HepG2 (cell line): ENCODE results near the gene POU2AF2. TPM values are rescaled to one million over a fixed set of nuclear protein-coding genes. Genes with fewer than 3 reads are reported as not detected.
A peak's percentile ranks its signal among the peaks of the same experiment; 100 is the strongest.

ENCODE experiments used
- ARID2 ChIP-seq: sonication (generic); formaldehyde crosslinking; IDR thresholded peaks from 2 replicates; pipeline ENCODE4 v1.8.1; 2022; ENCODE audit warnings: mild to moderate bottlenecking, missing genetic modification reagents, borderline replicate concordance
- E2F2 ChIP-seq: sonication (generic); formaldehyde crosslinking; IDR thresholded peaks from 2 replicates; pipeline ENCODE4 v1.4.0; 2020; ENCODE audit warnings: missing genetic modification reagents, borderline replicate concordance
- EP300 ChIP-seq, 3 experiments: sonication (generic) in 1 of 3; formaldehyde crosslinking in 1 of 3; IDR thresholded peaks; 2 replicates each; pipeline versions ENCODE4 v1.5.1 to v1.6.1; 2011 to 2020; ENCODE audit warnings: low read depth in 2 of 3, low read length in 2 of 3, borderline replicate concordance in 1 of 3, improper control_type of control experiment in 1 of 3, mild to moderate bottlenecking in 1 of 3, missing genetic modification reagents in 1 of 3, moderate library complexity in 1 of 3
- IRX3 ChIP-seq: sonication (generic); formaldehyde crosslinking; IDR thresholded peaks from 2 replicates; pipeline ENCODE4 v1.8.1; 2023; ENCODE audit warnings: mild to moderate bottlenecking, low read depth, missing genetic modification reagents, borderline replicate concordance
- JUND ChIP-seq: sonication (generic); formaldehyde crosslinking; IDR thresholded peaks from 2 replicates; pipeline ENCODE4 v1.8.0; 2022; ENCODE audit warnings: mild to moderate bottlenecking, missing genetic modification reagents
- MED8 ChIP-seq: sonication (generic); formaldehyde crosslinking; IDR thresholded peaks from 2 replicates; pipeline ENCODE4 v1.8.1; 2023; ENCODE audit warnings: mild to moderate bottlenecking, missing genetic modification reagents; ENCODE audit not compliant: insufficient replicate concordance
- MTA1 ChIP-seq: sonication (generic); formaldehyde crosslinking; IDR thresholded peaks from 2 replicates; pipeline ENCODE4 v1.4.0; 2020; ENCODE audit warnings: missing genetic modification reagents, mild to moderate bottlenecking, borderline replicate concordance
- NCOR1 ChIP-seq: fragments of 200-600 bp; sonication (generic); IDR thresholded peaks from 2 replicates; pipeline ENCODE4 v1.7.0; 2017; ENCODE audit warnings: antibody characterized with exemption, low read length, borderline replicate concordance
- RARA ChIP-seq: IDR thresholded peaks from 2 replicates; pipeline ENCODE4 v1.6.1; 2016; ENCODE audit warnings: missing genetic modification reagents, missing compliant biosample characterization
- ZBED4 ChIP-seq: sonication (generic); formaldehyde crosslinking; IDR thresholded peaks from 2 replicates; pipeline ENCODE4 v1.4.0; 2020; ENCODE audit warnings: missing genetic modification reagents, borderline replicate concordance
- ZBTB1 ChIP-seq: sonication (generic); formaldehyde crosslinking; IDR thresholded peaks from 2 replicates; pipeline ENCODE4 v1.4.0; 2020; ENCODE audit warnings: missing genetic modification reagents, borderline replicate concordance
- ZFP91 ChIP-seq: sonication (generic); formaldehyde crosslinking; IDR thresholded peaks from 2 replicates; pipeline ENCODE4 v1.9.0; 2022; ENCODE audit warnings: missing genetic modification reagents, mild to moderate bottlenecking, borderline replicate concordance
- ZNF138 ChIP-seq: sonication (generic); formaldehyde crosslinking; IDR thresholded peaks from 2 replicates; pipeline ENCODE4 v1.5.0; 2020; ENCODE audit warnings: mild to moderate bottlenecking, low read depth, missing genetic modification reagents
- ZNF546 ChIP-seq: sonication (generic); formaldehyde crosslinking; conservative IDR thresholded peaks from 2 replicates; pipeline ENCODE4 v1.8.1; 2023; ENCODE audit warnings: mild to moderate bottlenecking, missing genetic modification reagents
- ZNF720 ChIP-seq: sonication (generic); formaldehyde crosslinking; IDR thresholded peaks from 2 replicates; pipeline ENCODE4 v1.4.0; 2020; ENCODE audit warnings: missing genetic modification reagents
- ZNF781 ChIP-seq: sonication (generic); formaldehyde crosslinking; IDR thresholded peaks from 2 replicates; pipeline ENCODE4 v1.5.1; 2020; ENCODE audit warnings: borderline replicate concordance, mild to moderate bottlenecking, missing genetic modification reagents; ENCODE audit errors: not compliant biosample characterization
- polyA plus RNA-seq, 8 experiments: library from polyadenylated mRNA; depleted of rRNA in 3 of 8; stranded (reverse) in 7 of 8; unstranded in 1 of 8; fragments of >200 nt; fragmentation: Illumina TruSeq in 4 of 8; extraction: Trizol in 4 of 8; gene quantifications; 2 replicates each; pipeline versions ENCODE4 v1.2.1 to v1.2.3, GENCODE V29; 2011 to 2016; ENCODE audit warnings: low read depth in 4 of 8, missing spikeins in 1 of 8, mixed read lengths in 1 of 8; ENCODE audit not compliant: insufficient read depth in 1 of 8
- total RNA-seq, 5 experiments: library from RNA; depleted of rRNA; stranded (reverse); fragments of >200 nt; fragmentation: Illumina TruSeq; extraction: Trizol; gene quantifications; 2 replicates each; pipeline ENCODE4 v1.2.3, GENCODE V29; 2016; ENCODE audit warnings: low read depth in 1 of 5
- TF ChIP-seq, protein P1 (sequence below): sonication (generic); formaldehyde crosslinking; IDR thresholded peaks from 2 replicates; pipeline ENCODE4 v1.8.0; 2022; ENCODE audit warnings: missing genetic modification reagents, mild to moderate bottlenecking, moderate library complexity, borderline replicate concordance
- TF ChIP-seq, protein P2 (sequence below): sonication (generic); IDR thresholded peaks from 2 replicates; pipeline ENCODE4 v1.6.1; 2016; ENCODE audit warnings: low read depth, borderline replicate concordance

The POU2AF2 gene
- total and polyA plus RNA-seq, 2 of the 13 experiments (the other 11 are each of a cell fraction or from before 2014, with no cell fraction given), result 0.11 TPM; not detected in 1

GRCh38 chr11:111330234-111330893 lies 84.8 kb downstream of the POU2AF2 start (continued):
- no peak for TF ChIP-seq ZBED4 (CRISPR knock-in tag)
- TF ChIP-seq, protein P1, sequence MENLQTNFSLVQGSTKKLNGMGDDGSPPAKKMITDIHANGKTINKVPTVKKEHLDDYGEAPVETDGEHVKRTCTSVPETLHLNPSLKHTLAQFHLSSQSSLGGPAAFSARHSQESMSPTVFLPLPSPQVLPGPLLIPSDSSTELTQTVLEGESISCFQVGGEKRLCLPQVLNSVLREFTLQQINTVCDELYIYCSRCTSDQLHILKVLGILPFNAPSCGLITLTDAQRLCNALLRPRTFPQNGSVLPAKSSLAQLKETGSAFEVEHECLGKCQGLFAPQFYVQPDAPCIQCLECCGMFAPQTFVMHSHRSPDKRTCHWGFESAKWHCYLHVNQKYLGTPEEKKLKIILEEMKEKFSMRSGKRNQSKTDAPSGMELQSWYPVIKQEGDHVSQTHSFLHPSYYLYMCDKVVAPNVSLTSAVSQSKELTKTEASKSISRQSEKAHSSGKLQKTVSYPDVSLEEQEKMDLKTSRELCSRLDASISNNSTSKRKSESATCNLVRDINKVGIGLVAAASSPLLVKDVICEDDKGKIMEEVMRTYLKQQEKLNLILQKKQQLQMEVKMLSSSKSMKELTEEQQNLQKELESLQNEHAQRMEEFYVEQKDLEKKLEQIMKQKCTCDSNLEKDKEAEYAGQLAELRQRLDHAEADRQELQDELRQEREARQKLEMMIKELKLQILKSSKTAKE (CRISPR knock-in tag), result peak; percentile 83
- TF ChIP-seq JUND (CRISPR knock-in tag), result no peak
- TF ChIP-seq ZNF781, result no peak
- no peak for TF ChIP-seq NCOR1
- TF ChIP-seq, protein P2, sequence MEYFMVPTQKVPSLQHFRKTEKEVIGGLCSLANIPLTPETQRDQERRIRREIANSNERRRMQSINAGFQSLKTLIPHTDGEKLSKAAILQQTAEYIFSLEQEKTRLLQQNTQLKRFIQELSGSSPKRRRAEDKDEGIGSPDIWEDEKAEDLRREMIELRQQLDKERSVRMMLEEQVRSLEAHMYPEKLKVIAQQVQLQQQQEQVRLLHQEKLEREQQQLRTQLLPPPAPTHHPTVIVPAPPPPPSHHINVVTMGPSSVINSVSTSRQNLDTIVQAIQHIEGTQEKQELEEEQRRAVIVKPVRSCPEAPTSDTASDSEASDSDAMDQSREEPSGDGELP, result no peak
- TF ChIP-seq RARA, result peak; percentile 90
- TF ChIP-seq E2F2 (CRISPR knock-in tag), result no peak
- TF ChIP-seq ZBTB1 (CRISPR knock-in tag), result no peak
- no peak for TF ChIP-seq IRX3 (CRISPR knock-in tag)
- no peak for TF ChIP-seq ZNF720
- TF ChIP-seq EP300 (IDR thresholded peaks at IDR 0.05; ENCODE audit: low read depth in 2 of 2, low read length in 2 of 2), result no peak
- TF ChIP-seq EP300 (CRISPR knock-in tag; IDR thresholded peaks at IDR 0.05; ENCODE audit: borderline replicate concordance), result peak; percentile 49; the same call in 1 of the 2 replicates
- no peak for TF ChIP-seq MED8 (CRISPR knock-in tag)
- no peak for TF ChIP-seq ZNF138 (CRISPR knock-in tag)
- TF ChIP-seq ZFP91 (CRISPR knock-in tag), result no peak; the same call in 1 of the 2 replicates
- no peak for TF ChIP-seq ARID2 (CRISPR knock-in tag)
- TF ChIP-seq MTA1 (CRISPR knock-in tag), result no peak
- TF ChIP-seq ZNF546 (CRISPR knock-in tag), result no peak
